Measurements from ENCODE around the gene HS3ST4. TPM values are rescaled to one million over a fixed set of nuclear protein-coding genes. Genes with fewer than 3 reads are reported as not detected.

The HS3ST4 gene
- total and polyA plus RNA-seq, 10 of the 15 experiments (the other 5 are each of a cell fraction or from before 2014, with no cell fraction given) = 0.05 TPM; not detected in 9

GRCh38 chr16:25700547-25700946 is 8.8 kb downstream of the HS3ST4 start:
- RAD21 ChIA-PET (ENCODE audit: unreplicated experiment) = no interaction called here
- Histone ChIP-seq H3K9ac (ENCODE audit: control insufficient read depth, insufficient read depth, low read length) (no peak overlapping the region), H4K20me1 (ENCODE audit: control insufficient read depth, insufficient read depth) (no peaks in the 10 kb centered on the region), H3K4me2 (ENCODE audit: control insufficient read depth, insufficient read depth) (no peak overlapping the region), H3K4me3 (no peak overlapping the region), H3K36me3 (ENCODE audit: control insufficient read depth in 2 of 2, insufficient read depth in 2 of 2, low read length in 1 of 2) (no peaks in the 10 kb centered on the region), H3K27me3 (replicated peaks in 1 of 2; ENCODE audit: control insufficient read depth in 2 of 2, insufficient read depth in 2 of 2, low read length in 1 of 2) (no peaks in the 10 kb centered on the region), H3K79me2 (ENCODE audit: control insufficient read depth, insufficient read depth, low read length) (no peaks in the 10 kb centered on the region), H3K4me1 (ENCODE audit: control insufficient read depth, insufficient read depth, low read length) (no peaks in the 10 kb centered on the region), H3K9me3 (replicated peaks; ENCODE audit: control insufficient read depth, insufficient read depth, low read length) (no peaks in the 10 kb centered on the region), H2AFZ (ENCODE audit: control insufficient read depth, low read depth, low read length) (no peak overlapping the region), H3K27ac (ENCODE audit: control insufficient read depth, insufficient read depth) (no peak overlapping the region)
- DNase-seq (ENCODE audit: low read depth, low spot score) (no peak), FAIRE-seq (no peak), ATAC-seq (no peak)
- intact Hi-C loops (cut with micrococcal nuclease; ENCODE audit: unreplicated experiment) = no loop called here
- no TSS peak for BruUV-seq (replicated peaks)
- CTCF ChIA-PET = no interaction called here
- TF ChIP-seq CTCF (IDR thresholded peaks at IDR 0.05 in 2 of 3, conservative IDR thresholded peaks at IDR 0.05 in 1 of 3; ENCODE audit: control insufficient read depth in 2 of 3, extremely low read depth in 1 of 3, insufficient read depth in 1 of 3, low read depth in 3 of 3, low read length in 3 of 3) (no peak), SUZ12 (IDR thresholded peaks at IDR 0.05; ENCODE audit: unreplicated experiment) (no peak), E4F1 (IDR thresholded peaks at IDR 0.05; ENCODE audit: borderline replicate concordance, partially characterized antibody) (no peak), RCOR1 (conservative IDR thresholded peaks at IDR 0.05; ENCODE audit: low read depth, low read length) (no peak), EP300 (IDR thresholded peaks at IDR 0.05; ENCODE audit: borderline replicate concordance in 1 of 2, control insufficient read depth in 1 of 2, low read depth in 2 of 2, low read length in 2 of 2) (no peak), BCL3 (IDR thresholded peaks at IDR 0.05; ENCODE audit: borderline replicate concordance, insufficient read depth, low read depth, low read length, poor library complexity, severe bottlenecking) (no peak), ATF2 (IDR thresholded peaks at IDR 0.05; ENCODE audit: low read length) (no peak)
- SMC1A ChIA-PET (ENCODE audit: uncharacterized antibody, unreplicated experiment) = no interaction called here
- POLR2A ChIA-PET = no interaction called here
- 30% methylated on average over 6 of the region's 6 CpGs for WGBS (ENCODE audit: insufficient coverage, insufficient replicate concordance, low lambda C conversion rate, missing lambda C conversion rate)
- in situ Hi-C loops (cut with MboI) = no loop called here

Measured in GM12878 (cell line).